Suppressor macrophage (primary cell): ENCODE measurements around the gene ETFA.

Source experiments
- DNase-seq, 4 experiments: peaks; one replicate each; pipeline ENCODE4 v3.0.0-alpha.2; 2020 to 2022

The ETFA gene

DNA sequence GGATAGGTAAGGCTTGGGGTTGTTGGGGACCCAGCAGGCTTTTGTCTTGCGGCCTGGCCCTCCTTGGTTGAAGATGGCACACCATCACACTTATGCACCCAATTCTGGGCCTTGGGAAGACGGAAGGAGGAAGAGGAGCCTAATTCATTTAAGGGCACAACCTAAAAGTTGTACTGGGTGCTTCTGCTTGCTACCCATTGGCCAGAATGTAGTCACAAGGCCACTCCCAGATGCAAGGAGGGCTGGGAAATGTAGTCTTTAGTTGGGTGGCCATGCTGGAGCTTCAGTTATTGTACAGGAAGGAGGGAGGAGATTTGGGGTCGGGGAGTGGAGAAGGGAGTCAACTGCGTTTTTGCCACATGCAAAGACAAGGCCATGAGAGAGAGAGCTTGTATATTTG is 142.3 kb downstream of the ETFA start:
- peak; percentile 45 to 67 (median 63) for DNase-seq

DNA sequence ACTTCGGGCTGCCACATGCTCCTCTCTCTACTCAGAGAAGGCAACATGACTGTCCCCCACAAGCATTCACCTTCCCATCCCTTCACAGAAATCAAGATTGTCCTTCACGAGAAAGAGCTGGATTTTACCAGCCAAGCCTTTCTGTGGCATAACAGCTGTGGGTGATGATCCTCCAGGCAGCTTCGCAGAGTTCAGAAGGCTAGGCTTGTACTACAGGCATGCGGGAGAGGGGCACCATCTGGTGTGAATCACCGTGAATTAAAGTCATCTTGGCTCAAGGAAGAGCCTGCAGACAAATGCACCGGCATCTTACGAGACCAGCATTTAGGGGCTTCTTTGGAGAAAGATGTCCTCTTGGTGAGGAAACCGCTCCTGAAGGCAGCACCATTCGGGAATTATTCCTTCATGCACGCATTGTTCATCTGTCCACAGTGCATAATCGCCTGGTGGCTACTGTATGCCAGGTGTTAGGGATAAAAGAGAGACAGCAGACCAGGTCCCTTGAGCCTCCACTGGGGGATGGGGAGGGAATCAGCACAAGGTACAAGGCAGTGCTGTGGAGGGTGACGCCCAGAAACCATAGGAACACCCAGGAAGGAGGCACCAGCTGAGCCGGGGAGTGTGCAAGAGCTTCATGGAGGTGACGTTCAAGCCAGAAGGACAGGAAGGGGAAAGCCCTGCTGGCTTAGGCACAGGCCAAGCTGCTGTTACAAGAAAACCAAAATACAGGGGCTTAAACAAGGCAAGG is 142.9 kb downstream of the ETFA start:
- no peak for DNase-seq

GRCh38 chr15:76165951-76166350 is 145.3 kb downstream of the ETFA start:
- DNase-seq, result no peak
